Hematopoietic multipotent progenitor cell treated with erythropoietin and hydrocortisone succinate and interleukin-3 and kit ligand, for 4 days (in vitro differentiated cells): ENCODE measurements around the gene KNSTRN.

Experiments
- DNase-seq: peaks from one replicate; pipeline ENCODE4 v3.0.0-alpha.2; 2015

The KNSTRN gene, protein sequence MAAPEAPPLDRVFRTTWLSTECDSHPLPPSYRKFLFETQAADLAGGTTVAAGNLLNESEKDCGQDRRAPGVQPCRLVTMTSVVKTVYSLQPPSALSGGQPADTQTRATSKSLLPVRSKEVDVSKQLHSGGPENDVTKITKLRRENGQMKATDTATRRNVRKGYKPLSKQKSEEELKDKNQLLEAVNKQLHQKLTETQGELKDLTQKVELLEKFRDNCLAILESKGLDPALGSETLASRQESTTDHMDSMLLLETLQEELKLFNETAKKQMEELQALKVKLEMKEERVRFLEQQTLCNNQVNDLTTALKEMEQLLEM

DNA sequence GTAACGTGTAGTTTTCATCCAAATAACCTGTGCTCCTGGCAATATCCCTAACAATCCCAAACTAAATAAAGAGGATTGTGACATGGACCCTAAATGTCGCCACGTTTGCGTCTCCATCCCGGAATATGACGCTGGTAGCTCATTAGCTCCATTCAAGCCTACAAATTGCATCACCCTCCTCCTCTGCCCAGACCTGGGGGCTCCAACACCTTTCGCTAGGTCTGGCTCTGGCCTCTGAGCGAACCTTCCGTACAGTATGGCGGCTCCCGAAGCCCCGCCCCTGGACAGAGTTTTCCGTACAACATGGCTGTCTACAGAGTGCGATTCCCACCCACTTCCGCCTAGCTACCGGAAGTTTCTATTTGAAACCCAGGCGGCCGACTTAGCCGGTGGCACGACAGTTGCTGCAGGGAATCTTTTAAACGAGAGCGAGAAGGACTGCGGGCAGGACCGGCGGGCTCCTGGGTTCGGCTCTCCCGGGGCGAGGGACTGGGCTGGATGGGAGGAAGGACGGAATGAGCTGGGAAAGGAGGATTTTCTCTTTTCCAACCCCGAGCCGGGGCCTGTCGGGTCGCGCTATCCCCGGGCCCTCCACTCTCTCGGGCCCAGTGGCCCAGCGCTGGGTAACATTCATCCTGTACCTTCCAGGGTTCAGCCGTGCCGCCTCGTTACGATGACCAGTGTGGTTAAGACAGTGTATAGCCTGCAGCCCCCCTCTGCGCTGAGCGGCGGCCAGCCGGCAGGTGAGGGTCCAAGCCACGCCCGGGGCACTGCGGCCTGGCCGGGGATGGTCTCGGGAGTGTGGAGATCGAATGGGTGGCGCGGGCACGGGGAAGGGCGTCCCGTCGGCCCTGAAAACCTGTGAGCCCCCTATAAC is at the start of gene KNSTRN:
Gene KNSTRN, plus strand, starts transcription at position 142 of the 877 bp plus-strand sequence. Its CDS starts 115 bp downstream, at position 257.
- peak; percentile 98 for DNase-seq

DNA sequence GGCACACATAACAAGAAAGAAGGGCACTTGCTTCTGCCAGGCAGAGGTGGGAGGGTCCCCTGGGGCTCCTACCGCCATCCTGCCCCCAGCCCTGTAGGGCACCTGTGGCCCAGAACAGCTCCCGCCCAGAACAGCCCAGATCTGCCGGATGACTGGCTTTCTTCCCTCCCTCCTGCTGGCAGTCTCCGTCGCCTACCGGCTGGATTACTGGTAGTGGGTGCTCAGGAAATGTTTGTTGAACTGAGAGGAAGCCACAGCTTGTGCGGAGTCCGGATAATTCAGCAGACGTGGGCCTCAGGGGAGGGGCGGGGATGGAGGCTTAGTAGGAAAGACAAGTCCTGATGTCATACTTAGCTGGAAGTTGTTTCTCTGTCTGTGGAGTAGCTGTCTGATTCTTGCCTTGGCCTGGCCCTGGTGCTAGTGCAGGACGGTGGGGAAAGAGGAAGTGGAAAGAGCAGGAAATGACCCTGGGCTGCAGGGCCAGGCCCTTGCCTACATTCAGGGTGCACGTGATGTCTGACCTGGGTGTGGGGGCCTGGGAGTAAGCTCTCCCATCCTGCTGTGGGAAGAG is 48.5 kb upstream of the KNSTRN start:
- DNase-seq: peak; percentile 94

DNA sequence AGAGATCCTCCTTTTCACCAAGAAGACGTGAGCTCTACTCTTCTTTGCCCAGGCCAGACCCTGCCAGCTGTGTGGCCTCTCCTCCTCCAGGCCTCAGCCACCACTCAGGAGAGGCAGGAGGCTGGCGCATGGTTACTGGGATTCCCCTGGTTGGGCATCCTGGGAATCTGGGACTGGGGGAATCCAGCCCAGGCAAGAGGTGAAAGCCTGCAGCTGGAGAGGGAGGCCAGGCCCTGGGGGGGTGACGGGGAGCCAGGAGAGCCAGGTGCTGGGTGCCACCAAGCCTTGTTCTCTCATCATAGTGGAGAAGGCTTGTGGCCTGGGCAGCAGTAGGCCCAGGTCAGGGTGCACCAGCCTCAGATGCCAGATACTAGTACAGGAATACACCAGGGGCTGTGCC is 48.0 kb upstream of the KNSTRN start:
- DNase-seq: no peak

DNA sequence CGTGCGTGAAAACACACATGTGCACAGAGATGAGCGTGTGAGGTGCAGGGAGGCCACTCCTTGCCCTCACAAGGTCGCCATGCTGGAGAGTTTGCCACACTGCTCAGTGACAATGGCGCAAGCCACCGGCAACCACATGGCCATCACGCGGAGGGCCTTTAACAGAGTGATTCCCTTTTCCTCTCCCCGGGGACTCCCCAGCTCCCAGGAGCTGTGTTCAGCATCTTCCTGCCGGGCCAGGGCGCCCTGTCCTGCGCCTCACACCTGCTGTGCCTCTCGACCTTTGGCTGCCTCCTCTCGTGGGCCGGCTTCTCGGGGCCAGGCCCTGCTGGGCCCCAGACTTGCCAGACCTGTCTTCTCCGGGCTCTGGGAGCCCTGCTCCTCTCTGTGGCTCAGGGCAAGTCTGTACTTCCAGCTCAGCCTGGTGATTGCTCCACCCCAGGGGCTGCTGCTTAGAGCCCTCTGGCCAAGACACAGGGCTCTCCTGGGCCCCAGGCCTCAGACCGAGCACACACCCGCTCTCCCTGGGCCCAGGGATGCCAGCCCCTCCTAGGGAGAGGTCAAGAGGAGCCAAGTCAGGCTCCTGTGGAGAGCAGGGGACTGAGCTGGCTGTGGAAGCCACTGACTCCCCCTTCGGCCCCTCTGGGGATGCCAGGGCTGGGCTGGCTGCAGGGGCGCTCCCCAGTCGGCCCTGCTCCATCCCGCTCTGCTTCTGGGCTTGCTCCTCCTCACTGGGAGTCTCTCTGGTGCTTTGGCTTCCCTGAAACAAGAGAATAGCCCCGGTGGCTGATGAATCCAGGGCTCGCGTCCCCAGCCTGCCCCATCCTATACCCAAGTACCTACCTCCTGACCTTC is 47.4 kb upstream of the KNSTRN start:
- no peak for DNase-seq

DNA sequence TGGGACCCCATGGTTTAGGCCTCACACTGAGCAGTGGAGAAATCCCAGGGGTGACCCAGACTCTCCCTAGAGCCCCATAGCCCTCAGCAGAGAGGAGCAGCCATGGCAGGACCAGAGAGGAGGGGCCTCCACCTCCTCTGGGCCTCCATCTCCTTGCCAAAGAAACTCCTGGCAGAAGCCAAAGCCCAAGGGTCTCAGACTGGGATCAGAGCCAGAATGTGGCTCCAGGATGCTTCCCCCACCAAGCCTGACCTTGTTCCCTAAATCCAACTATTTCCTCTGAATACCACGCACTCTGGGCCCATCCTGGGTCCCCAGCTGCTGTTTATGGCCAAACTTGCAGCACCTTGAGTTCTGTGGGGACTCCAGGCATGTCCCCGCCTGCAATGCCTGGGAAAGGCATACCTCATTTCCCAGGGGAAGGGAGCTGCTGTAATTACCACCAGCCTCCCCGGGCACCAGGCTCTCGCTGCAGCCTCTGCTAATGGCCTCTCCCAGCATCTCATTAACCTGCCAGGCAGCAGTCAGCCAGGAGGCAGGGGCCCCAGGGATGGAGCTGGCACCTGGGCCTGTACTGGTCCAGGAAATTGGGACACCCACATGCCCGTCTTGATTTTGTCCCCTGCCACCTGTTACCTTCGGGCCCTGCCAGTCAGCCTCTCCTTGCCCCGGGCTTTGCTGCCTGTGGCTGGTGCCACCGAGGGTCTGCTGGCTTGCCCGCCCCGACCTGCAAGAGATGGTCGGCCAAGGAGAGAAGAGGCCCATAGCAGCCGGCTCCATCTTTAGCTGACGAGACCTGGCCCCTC is 46.4 kb upstream of the KNSTRN start:
- no peak for DNase-seq

DNA sequence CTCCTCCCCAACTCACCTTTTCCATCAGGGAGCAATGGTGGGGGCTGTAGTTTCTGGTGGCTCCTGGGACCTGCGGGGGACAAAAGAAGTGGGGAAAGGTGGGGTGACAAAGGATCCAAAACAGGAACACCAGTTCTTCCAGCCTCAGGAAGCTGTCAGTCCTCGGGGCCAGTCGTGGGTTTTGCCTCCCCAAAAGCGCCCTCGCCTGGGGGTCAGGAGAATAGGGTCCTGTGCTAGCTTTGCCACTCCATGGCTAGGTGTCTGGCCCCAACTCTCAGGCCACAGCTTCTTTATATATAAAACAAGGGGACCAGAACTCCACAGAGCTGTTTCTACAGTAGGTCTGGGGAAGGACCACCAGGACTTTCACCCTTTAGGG is 45.8 kb upstream of the KNSTRN start:
- peak; percentile 81 for DNase-seq

DNA sequence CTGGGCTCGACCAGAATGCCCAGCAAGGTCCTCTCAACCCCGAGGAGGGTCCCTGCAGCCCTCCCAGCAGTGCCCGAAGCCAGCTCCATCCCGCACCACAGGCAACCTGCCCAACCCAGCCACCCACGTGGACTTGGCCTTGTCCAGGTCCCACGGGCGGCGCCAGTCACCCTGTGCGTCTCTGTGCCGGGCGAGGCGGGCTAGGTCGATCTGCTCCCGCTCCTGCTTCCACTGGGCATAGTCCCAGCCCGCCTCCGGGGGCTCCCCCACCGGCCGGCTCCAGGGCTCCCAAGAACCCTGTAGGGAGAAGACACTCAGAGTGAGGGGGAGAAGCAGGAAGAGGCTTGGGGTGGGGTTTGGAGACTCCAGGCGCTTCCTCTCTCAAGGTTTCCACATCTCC is 44.9 kb upstream of the KNSTRN start:
- DNase-seq: no peak

DNA sequence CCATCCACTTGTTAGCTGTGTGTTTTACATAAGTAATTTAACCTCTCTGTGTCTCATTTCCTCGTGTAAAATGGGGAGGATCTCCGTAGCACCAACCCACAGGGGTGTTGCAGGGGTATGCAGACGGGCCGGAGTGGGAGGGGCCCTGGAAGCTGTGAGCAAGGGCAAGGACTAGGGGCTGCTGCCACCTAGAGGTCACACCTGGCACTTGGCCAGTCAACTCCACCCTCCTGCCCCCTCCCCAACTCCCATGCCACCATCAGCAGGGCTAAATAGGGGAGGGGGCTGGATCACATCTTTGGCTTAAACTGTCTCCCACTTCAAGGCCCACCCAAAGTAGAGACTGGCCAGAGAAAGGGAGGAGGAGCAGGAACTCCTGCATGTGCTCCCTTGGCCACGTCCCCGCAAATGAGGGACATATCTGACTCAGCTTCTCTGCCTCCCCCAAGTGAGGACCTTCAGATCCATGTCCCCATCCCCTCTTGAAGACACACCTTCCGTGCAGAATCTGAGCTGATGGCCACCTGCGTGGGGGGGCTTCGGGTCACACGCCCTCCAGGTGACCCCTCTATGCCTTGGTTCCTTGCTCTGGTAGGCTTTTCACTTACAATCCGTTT is 44.4 kb upstream of the KNSTRN start:
- peak; percentile 95 for DNase-seq

DNA sequence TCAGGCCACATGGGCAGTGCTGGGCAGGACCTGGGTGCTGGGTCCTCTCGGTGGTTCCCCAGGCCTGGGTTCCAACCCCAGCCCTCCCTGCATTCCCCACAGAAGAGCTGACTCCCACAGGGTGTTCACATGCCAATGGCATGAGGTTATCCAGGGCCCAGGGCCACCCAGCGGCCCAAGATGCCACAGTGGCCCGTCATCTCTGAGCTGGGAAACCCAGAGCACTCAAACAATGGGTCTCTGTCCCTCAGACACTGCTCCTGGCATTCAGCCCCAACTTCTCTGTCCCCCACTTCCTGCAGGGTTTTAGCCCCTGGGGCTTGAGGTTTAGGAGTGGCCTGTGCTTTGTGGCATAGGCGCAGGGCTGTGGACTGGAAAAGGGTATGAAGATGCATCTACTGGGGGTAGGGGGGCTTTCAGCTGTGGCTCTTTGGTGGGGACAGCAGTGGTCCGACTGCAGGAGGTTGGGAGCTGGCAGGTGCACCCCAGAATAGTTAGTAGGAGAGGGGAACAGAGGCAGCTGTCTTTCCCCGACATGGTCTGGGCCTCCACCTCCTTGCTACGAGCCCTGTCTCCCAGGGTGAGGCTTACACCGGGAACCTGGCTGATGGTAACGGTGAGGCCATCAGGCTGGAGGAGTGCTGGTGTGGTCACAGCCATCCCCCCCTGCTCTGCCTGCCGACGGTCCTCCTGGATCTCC is 43.5 kb upstream of the KNSTRN start:
- DNase-seq: no peak

DNA sequence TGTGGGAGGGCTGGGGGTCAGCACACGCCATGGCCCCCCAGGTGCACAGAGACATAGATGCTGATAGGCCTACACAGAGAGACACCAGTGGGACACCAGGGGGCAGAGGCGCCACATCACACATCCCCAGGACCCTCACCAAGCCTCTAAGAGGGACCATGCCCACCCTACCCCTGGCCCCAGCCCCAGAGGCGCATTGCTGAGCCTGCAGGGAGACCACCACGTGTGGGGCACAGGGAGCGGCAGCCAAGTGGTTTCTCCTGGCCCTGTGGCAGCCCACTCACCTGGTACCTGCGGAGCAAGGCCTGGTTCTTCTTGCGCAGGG is 42.9 kb upstream of the KNSTRN start:
- no peak for DNase-seq

DNA sequence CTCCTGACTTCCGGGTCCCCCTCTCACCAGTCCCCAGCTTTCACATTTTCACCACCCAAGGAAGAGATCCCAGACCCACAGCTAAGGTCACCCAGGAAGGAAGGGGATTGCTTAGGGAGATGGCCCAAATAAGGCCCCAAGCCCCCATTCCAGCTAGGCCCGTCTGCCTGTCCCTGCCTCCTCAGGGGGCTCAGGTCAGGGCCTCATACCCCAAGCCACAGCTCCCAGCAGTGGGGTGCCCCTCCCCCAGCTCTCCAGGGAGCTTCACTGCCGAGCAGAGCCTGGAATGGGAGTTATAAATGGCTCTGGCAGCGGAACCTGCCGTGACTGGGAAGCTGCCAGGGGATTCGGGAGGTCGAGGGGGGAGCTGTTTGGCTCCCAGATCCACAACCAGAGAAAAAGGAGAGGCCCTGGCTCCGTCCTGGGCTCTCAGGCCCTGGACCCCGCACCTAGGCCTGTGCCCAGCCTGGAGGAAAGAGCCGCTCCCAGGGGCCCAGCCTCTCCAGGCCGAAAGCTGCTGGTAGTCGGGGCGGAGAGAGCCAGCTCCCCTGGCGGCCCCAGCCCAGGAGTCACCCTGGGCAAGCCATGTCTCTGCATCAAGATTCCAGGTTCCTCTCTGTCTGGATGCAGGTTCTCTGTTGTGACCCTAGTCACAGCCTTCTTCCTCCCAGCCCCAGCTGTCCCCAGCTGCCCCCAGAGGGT is 42.3 kb upstream of the KNSTRN start:
- no peak for DNase-seq

DNA sequence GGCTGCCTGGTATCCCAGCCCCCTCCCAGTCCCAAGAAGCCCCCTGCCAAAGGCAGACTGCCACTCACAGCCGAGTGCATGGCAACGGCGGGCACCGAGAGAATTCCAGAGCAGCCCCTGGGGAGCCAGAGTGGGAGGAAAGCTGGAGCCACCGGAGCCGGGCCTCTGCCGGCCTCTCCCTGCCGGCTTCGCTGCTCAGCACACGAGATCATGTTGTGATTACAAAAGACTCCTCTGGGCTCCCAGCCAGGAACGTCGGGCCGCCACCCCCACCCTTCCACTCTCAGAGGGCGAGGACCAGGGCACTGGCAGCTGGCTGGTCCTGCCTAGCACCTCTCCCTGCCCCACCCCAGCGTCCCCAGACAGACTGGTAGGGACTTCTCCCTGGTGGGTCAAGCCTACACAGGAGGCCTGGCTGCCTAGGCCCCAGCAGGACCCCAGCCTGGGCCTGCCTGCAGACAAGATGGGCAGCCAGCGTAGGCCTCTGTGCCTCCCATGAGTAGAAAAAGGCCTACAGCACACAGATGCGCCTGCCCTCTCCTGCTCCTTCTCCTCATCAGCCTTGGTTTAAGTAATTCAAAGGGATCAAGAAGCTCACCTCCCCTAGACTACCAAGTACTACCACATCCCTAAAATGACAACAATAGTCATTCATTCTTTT is 41.7 kb upstream of the KNSTRN start, which contains the start of gene CCDC9B:
Gene CCDC9B, minus strand, starts transcription at position 200 of the 661 bp plus-strand sequence. Its CDS starts 120 bp downstream, at position 80.
- peak; percentile 93 for DNase-seq

DNA sequence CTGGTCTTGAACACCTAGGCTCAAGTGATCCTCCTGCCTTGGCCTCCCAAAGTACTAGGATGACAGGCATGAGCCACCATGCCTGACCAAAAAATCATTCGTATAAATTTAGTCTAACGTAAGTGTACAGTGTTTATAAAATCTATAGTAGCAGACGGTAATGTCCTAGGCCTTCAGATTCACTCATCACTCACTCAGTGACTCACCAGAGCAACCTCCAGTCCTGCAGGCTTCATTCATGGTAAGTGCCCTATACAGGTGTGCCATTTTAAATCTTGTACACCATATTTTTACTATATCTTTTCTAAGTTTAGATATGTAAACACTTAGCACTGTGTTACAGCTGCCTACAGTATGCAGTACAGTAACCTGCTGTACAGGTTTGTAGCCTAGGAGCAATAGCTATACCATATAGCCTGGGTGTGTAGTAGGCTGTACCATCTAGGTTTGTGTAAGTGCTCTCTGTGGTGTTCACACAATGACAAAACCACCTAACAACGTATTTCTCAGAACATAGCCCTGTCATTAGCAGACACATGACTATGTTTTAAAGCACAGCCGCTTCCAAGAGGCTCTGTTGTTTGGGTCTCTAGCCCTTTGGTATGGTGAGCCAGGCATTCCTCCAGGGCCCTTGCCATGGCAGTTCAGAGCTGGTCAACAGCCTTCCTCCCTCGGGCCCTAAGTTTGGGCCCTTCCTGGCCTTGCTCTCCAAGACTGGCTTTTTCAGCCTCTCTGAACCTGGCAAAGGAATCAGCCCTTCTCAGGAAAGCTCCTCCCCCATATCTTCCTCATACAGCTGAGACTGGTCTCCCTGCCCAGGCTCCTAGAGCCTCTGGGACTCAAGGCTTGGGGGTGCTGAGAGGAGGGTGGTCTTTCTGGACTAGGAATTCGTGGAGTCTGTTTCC is 39.9 kb upstream of the KNSTRN start:
- DNase-seq: no peak

DNA sequence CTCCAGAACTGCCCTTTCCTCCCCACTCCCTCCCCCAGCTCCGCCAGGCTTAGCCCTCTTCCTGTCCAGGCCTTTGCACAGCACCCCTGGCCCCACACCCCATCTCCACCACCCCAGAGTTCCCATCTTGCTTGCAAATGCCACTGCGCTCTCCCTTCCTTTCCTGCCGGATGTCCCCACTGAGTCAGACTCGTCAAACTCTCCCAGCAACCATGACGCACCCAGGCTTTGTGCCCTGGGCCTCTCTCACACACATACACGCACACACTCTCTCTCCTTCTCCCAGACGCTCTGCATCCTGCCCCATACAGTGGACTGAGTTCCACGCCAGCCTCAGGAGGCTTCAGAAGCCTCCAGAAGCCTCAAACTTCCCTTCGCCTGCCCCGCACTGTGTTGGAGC is 39.0 kb upstream of the KNSTRN start:
- no peak for DNase-seq

DNA sequence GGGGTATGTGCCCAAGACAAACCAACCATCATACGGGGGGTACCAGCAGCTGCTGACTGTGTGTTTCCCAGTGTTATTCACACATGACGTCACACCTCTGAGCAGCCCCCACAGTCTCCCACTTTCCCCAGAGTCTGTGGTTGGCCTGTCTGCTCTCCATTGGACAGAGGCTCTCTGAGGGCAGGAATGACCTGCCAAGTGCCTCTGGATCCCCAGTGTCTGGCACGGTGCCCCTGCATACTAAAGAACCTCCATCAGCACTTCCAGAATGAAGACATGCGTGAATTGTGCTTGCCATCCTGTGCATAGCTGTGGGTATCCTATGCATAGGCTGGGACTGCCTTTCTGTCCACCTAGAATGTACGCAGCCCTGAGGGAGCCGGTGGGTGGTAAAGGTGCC is 38.3 kb upstream of the KNSTRN start:
- no peak for DNase-seq

DNA sequence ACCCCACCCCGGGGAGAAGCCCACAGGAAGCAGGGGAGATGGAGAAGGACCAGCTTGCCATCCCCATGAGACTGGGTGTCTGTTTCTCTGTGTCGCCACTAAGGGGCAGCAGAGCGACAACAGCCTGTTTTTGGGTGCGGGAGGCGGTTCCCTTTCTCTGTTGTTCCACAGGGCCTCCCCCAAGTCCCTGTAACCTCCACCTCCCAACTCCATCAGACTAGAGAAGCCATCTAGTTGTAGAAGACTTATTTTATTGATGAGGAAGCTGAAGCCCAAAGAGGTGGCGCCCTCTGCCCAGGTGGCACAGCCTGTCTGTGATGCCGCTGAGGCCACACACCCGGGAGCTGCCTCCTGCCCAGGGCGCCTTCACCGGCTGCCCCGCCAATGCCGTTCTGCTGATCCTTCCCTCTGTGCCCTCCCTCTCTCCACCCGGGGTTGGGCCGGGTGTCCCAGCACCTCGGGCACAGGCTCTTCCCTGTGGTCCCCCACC is 37.8 kb upstream of the KNSTRN start:
- peak; percentile 86 for DNase-seq

DNA sequence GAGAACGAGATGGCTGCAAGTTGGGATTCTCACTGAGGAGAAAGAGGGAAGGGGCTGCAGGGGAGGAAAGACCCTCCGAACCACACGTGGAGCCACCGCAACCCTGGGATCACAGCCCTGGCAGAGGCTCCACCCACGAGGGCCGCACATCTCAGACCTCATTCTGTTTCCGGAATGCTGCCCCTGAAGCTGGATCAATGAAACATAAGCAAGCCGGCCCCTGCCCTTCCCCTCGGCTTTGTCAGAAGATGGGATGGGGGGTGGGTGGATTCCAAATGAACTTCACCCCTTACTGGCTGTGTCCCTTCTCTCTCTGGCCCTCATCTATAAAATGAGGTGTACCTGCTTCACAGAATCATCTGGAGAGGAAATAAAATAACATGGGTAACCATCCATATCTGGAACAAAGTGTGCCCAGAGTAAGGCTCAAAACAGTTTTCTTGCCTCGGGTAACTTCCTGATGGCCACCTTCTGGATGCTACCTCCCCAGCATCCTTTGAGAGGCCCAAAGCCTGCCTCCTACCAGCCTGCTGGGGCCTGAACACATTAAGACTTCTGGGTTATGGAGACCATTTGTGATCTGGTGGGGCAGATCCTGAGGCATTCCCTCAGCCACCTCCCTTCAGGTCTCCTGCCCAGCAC is 37.2 kb upstream of the KNSTRN start:
- no peak for DNase-seq
